HG02678 (cell line): ENCODE measurements around the gene RIT2.
"Not testable (repeated sequence)": the region's sequence is repeated elsewhere in the genome, so short reads cannot be mapped to it uniquely, and the experiment has no call there.

Experiments
- ATAC-seq: cut with Tn5 transposase; IDR thresholded peaks from one replicate; pipeline ENCODE4 v1.9.1; 2021; ENCODE audit warnings: mild to moderate bottlenecking, moderate library complexity; ENCODE audit not compliant: unreplicated experiment

Gene RIT2

GRCh38 chr18:42778445-42779042, 336.9 kb downstream of the RIT2 start:
- ATAC-seq, result no peak

GRCh38 chr18:42778024-42778423, 337.5 kb downstream of the RIT2 start:
- no peak for ATAC-seq

GRCh38 chr18:42773870-42774269, 341.6 kb downstream of the RIT2 start:
- ATAC-seq, result no peak

GRCh38 chr18:42771936-42772335, 343.5 kb downstream of the RIT2 start:
- no peak for ATAC-seq

- ATAC-seq, result no peak
These were observed 350.2 kb downstream of the RIT2 start for GRCh38 chr18:42765302-42765701.

- ATAC-seq, result no peak
These were observed 355.2 kb downstream of the RIT2 start for GRCh38 chr18:42760290-42760689.

GRCh38 chr18:42758852-42759251, 356.6 kb downstream of the RIT2 start:
- ATAC-seq, result no peak

GRCh38 chr18:42756214-42756613, 359.3 kb downstream of the RIT2 start:
- ATAC-seq, result no peak

- no peak for ATAC-seq
These were observed 362.6 kb downstream of the RIT2 start for GRCh38 chr18:42752916-42753315.

GRCh38 chr18:42746794-42747193, 368.7 kb downstream of the RIT2 start:
- ATAC-seq, result no peak

- no peak for ATAC-seq
These were observed 369.6 kb downstream of the RIT2 start for GRCh38 chr18:42745931-42746330.

- ATAC-seq, result no peak
These were observed 370.3 kb downstream of the RIT2 start for GRCh38 chr18:42745171-42745570.

- no peak for ATAC-seq
These were observed 371.9 kb downstream of the RIT2 start for GRCh38 chr18:42743373-42744138.

GRCh38 chr18:42742969-42743368, 372.5 kb downstream of the RIT2 start:
- no peak for ATAC-seq

GRCh38 chr18:42742474-42742873, 373.0 kb downstream of the RIT2 start:
- no peak for ATAC-seq

GRCh38 chr18:42741805-42742347, 373.6 kb downstream of the RIT2 start:
- ATAC-seq, result not testable (repeated sequence)

GRCh38 chr18:42741299-42741698, 374.2 kb downstream of the RIT2 start:
- not testable (repeated sequence) for ATAC-seq

GRCh38 chr18:42736074-42736473, 379.4 kb downstream of the RIT2 start:
- no peak for ATAC-seq

GRCh38 chr18:42734520-42734919, 381.0 kb downstream of the RIT2 start:
- no peak for ATAC-seq

- no peak for ATAC-seq
These were observed 385.2 kb downstream of the RIT2 start for GRCh38 chr18:42730272-42730671.

GRCh38 chr18:42719221-42719620, 396.3 kb downstream of the RIT2 start:
- ATAC-seq, result no peak

GRCh38 chr18:42712065-42712464, 403.4 kb downstream of the RIT2 start:
- ATAC-seq, result no peak
